COR-L47 (cell line): ENCODE measurements around the gene UBA6.
"Not testable (repeated sequence)": the region's sequence is repeated elsewhere in the genome, so short reads cannot be mapped to it uniquely, and the experiment has no call there.

ENCODE experiments used
- DNase-seq: peaks from one replicate; lab custom pipeline; 2025; lab: John Stamatoyannopoulos, UW

UBA6 gene

DNA sequence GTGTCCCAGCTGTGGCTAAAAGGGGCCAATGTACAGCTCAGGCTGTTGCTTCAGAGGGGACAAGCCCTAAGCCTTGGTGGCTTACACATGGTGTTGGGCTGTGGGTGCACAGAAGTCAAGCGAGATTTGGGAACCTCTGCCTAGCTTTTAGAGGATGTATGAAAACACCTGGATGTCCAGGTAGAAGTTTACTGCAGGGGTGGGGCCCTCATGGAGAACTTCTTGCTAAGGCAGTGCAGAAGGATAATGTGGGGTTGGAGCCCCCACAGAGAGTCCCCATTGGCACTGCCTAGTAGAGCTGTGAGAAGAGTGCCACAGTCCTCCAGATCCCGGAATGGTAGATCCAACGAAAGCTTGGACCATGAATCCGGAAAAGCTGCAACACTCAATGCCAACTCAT lies 40.5 kb downstream of the UBA6 start:
- DNase-seq, result no peak

DNA sequence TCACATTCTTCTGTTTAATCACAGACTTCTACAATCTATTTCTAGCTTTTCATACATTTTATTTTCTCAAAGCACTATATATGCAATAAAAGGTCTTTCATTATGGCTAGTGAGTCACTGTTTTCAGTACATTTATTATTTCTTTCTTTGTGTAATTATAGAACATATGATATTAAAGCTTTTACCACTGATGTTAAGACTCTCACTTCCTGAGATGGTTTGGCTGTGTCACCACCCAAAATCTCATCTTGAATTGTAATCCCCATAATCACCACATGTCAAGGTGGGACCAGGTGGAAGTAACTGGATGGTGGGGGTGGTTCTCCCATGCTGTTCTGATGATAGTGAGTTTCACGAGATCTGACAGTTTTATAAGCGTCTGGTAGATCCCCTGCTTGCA lies 41.9 kb downstream of the UBA6 start:
- no peak for DNase-seq

DNA sequence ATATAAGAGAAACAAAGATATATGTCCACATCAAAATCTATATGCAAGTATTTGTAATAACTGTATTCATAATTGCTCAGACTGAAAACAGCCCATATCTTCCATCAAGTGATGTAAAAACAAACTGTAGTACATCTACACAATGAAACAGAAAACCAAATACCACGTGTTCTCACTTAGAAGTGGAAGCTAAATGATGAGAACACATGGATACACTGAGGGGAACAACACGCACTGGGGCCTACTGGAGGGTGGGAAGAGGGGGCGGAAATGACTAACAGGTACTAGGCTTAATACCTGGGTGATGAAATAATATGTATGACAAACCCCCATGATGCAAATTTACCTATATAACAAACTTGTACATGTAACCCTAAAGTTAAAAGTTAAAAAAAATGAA lies 42.7 kb downstream of the UBA6 start:
- no peak for DNase-seq

DNA sequence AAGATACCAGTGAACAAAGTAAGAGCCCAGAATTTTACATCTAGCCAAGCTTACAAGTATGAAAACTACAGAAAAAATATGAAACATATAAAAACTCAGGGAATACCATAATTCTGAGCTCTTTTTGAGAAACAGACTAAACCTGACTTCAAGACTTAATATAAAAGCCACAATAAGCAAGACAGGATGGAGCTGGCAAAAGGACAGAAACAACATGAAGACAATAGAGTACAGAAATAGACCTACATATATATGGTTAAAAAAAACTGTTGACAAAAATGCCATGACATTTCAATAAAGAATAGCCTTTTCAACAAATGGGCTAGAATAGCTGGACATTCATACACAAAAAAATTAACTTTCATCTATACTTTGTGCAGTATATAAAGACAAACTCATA lies 49.4 kb downstream of the UBA6 start:
- DNase-seq, result no peak

DNA sequence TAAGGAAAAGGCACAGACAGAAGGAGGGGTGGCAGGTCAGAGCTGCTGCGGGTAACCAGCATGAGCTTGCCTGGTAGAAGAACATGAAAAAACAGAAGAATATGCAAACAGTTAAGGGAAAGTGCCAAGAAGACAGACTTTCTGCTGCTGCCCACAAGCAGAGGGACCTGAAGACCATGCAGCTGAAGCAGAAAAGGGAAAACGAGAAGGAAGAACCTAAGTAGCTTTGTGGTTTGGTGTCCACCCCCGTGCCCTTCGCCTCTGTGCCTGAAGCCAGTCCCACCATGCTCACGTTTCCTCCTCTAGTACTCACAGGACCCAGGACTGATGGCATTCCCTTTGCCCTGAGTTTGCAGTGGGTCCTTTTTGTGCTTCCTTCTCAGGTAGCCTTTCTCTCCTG lies 62.8 kb downstream of the UBA6 start:
- DNase-seq, result no peak

DNA sequence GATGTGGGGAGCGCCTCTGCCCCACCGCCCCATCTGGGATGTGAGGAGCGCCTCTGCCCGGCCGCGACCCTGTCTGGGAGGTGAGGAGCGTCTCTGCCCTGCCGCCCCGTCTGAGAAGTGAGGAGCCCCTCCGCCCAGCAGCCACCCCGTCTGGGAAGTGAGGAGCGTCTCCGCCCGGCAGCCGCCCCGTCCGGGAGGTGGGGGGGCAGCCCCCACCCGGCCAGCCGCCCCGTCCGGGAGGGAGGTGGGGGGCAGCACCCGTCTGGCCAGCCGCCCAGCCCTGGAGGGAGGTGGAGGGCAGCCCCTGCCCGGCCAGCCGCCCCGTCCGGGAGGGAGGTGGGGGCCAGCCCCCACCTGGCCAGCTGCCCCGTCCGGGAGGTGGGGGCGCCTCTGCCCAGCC lies 64.0 kb downstream of the UBA6 start:
- DNase-seq, result not testable (repeated sequence)

DNA sequence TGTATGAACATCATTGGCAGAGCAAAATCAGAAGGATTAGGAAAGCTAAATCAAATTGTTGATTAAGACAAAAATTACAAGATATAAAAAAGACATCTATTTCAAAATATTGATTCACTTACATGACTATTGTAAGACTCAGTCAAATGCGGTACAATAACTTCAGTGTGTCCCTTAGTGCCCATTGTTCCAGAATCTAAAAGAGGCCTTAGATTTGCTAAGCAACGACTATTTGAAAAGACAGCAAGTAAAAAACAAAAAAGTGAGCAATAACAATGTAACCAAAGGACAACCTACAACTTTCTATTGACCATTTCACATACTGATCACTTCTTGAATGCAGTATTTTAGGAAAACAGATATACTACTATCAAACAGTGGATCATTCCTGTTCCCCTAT lies 65.6 kb downstream of the UBA6 start:
- DNase-seq, result no peak

DNA sequence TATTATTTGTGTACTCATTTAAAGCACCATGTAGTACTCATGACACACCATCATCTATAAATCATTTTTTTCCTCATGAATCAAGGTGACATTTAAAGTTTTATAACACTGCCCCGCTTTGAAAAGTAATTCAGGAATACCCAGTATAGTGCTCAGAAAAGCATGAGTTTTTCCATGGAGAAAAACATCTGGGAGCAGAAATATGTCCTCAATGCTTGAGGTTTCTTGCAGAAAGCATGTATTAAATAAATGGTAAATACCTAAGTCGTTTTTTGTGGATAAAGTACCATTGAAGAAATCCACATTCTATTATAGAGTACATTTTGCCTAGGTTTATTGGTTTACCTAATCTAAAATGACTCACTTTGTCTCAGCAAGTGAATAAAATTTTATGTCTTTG lies 66.2 kb downstream of the UBA6 start:
- DNase-seq, result no peak

DNA sequence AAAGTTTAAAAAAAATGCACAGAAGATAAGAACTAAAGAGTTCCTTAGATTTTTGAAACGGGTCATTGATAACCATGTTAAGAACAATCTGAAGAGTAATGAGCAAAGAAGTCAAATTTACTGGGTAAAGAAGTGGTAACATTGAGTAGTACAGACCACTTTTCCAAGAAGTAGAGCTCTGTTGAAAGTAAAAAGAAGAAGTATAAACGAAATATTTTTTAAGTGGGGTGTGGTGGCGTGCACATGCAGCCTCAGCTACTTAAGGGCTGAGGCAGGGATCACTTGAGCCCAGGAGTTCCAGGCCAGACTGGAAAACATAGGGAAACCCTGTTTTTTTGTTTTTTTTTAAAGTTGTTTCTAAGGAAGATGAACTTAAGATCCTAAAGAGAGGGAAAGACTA lies 68.5 kb downstream of the UBA6 start:
- no peak for DNase-seq

DNA sequence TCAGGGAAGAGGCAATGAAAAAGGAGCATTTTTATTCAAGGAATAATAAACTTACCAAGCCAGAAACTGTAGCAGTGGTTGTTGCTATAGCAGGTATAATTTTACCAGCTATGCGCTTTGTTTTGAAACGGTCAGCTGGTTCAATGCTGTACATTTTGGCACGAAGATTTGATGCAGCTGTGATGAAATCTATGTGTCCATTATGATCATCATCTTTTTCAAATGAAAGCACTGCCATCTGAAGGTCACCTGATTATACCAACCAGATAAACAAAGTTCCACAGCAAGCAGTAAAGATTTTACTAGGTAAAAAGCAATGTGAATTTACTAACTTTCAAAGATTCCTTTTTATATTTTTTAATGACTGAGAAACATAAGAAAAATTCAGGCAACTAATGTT lies 76.0 kb downstream of the UBA6 start:
- no peak for DNase-seq

DNA sequence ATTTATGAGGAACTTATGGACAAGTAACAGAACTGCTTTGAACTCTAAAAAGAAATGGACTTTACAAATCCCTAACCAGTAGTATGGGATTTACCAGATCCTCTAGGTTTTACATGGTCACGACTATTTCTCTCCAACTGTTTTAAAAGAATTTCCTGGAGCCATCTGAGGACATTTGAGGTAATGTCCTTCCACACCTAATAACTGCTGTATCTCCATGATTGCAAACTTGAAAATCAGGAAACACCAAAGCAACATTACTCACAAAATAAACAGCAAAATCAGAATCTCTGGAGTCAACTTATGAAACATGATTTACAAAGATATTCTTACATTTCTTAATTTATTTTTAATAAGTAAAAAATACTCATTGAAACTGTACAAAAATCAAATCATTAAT lies 84.5 kb downstream of the UBA6 start:
- DNase-seq, result no peak

DNA sequence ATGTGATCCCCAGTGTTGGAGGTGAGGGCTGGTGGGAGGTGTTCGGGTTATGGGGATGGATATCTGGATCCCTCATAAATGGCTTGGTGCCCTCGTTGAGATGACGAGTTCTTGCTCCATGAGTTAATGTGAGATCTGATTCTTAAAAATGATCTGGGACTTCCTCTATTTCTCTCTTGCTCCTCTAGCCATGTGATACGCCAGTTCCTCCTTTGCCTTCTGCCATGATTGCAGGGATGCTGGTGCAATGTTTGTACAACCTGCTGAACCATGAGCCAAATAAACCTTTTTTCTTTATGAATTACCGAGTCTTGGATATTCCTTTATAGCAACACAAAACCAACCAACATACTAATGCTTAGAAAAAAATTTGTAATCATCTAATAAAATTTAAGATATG lies 85.8 kb downstream of the UBA6 start:
- no peak for DNase-seq

DNA sequence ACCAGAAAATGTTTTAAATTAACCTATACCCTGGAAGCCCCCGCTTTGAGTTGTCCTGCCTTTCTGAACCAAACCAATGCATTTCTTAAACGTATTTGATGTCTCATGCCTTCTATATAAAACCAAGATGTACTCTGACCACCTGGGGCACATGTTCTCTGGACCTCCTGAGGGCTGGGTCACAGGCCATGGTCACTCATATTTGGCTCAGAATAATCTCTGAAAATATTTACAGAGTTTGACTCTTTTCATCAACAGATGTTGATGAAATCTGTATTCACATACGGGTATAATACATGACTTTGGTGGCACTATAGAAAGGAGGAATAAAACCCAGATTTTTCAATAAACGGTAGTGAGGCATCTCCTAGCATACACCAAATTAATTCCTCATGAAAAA lies 86.8 kb downstream of the UBA6 start:
- DNase-seq, result no peak

DNA sequence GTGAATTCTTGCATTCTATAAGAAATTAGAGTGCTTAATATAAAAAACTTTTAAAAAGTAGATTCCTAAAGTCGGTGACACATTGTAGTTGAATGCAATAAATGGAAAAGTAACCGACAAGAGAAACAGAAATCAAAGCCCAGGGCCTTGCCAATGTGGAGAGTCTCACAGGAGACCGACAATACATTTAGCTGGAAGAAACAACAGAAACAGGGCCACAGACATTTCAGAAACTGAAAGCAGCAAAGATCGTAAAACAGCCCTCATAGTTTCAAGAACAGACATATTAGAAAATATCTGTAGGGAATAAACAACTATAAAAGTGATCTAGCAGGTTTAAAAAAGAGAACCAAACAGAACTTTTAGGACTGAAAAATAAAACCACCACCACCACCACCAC lies 92.9 kb downstream of the UBA6 start:
- DNase-seq, result no peak

DNA sequence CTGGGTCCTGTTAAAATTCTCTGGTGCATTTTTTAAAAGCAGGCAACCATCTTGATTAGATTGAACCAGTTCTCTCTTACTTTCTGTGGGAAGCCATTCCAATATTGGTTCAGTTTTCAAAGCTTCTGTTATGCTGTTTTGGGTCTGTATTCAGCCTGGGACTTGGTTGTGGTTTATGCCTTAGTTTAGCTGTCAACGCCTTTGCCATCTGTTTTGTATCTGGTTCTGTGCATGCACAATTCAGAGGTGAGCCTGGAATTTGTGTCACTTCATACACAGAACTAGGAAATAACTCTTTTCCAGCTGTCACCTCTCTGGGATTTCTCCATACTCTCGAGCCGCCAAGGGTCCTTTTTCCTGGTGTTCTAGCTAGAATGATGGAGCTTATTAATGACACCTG lies 96.2 kb downstream of the UBA6 start:
- no peak for DNase-seq

DNA sequence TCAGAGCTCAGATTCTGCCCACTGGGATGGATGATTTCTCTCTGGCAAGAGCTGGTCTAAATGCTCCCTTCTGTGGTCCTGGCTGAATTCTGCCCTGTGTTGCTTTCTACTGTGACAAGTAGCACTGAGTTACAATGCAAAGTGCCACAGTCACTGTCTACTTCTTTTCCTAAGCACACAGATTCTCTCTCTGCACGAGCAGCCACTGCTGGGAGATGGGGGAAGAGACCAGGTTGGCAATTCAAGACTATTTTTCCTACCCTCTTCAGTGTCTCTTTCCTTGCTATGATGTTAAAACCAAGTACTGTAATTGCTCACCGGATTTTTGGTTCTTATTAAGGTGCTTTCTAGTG lies 97.0 kb downstream of the UBA6 start:
- DNase-seq, result no peak

DNA sequence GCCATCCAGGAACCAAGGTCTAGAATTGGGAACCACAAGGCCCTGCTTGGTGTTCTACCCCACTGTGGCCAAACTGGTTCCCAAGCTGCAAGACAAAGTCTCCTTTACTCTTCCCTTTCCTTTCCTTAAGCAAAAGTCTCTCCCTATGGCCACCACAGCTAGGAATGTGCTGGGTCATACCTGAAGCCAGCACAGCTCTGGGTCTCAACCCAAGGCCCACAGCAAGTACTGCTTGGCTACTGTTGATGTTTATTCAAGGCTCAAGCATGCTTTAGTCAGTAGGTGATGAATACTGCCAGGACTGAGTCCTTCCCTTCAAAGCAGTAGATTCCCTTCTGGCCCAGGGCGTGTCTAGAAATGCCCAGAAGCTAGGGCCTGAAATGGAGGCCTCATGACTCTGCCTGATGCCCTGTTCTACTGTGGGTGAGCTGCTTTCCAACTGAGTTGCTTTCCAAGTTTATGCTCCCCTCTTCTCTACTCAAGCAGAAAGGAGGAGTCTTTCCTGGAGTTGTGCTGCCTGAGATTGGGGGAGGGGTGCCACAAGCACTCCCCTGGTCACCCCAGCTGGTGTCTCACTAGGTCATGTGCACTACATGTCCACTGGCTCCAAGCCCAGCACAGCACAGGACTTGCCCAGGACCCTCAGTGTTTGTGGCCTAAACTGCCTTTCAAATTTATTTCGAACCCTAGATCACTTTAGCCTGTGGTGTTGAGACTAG lies 97.5 kb downstream of the UBA6 start:
- DNase-seq, result no peak

DNA sequence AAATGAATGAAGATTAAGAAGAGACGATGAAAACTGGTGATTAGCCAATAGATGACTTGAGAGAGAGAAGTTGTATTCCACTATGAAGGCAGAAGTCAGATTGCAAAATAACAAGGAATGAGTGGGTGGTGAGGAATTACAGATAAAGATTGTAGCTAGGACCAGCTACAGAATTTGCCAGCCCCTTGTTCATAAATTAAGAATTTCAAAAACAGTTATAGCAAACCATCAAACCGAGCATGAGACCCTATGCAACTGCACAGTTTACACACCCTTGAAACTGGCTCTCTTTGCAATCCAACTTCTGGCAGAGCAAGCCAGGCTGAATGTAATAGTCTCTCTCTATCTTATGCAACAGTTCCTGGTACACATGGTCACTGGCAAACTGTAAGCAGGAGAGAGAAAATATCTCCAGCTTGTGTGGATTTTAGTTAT lies 107.2 kb downstream of the UBA6 start:
- DNase-seq, result no peak

DNA sequence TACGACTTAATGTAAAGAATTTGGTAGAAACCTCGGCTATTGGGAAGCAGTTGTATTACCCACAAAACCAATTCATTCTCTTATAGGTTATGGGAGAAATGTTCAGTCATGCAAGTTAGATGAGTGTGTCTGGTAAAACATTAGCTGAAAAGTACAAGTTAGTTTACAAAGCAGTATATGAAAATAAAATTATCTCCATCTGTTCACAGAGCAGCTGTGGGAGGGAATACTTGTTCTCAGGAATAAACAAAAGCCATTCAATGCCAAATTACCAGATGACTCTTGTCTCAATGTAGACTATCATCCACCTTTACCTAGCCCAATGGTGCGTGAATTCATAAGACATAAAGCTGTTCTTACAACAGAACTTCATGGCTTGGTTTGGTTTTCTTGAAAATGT lies 113.8 kb downstream of the UBA6 start:
- no peak for DNase-seq

DNA sequence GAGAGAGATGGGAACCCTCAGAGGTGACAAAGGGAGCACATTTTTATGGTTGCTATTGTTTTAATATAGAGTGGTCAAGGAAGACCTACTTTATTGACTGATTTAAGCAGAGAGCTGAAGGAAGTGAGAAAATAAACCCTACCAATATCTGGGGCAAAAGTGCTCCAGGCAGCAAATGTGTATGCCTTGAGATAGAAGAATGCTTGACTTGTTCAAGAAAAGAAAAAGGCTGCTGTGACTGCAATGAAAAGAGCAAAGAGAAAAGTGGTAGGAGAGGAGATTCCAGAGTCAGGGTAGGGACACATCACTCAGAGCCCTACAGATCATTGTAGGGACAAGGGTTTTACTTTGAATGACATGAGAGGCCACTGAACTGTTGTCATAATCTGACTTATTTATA lies 116.5 kb downstream of the UBA6 start:
- no peak for DNase-seq

DNA sequence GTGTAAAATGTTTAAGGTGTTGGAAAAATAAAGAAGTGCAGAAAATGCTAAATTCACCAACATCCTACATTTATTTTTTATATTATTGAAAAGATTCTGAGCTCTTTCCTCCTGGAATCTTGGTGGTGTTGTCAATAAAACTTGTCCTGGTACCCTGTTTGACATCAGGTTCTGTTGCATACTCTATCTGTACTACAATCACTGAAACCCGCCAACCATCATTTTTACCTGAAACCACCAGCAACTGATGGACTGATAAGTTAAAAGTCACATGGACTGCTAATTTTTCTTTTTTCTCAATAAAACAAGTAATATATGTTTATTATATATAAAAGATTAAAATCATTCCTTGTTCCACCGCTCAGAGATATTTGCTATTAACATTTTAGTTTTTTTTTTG lies 119.0 kb downstream of the UBA6 start:
- DNase-seq, result no peak

DNA sequence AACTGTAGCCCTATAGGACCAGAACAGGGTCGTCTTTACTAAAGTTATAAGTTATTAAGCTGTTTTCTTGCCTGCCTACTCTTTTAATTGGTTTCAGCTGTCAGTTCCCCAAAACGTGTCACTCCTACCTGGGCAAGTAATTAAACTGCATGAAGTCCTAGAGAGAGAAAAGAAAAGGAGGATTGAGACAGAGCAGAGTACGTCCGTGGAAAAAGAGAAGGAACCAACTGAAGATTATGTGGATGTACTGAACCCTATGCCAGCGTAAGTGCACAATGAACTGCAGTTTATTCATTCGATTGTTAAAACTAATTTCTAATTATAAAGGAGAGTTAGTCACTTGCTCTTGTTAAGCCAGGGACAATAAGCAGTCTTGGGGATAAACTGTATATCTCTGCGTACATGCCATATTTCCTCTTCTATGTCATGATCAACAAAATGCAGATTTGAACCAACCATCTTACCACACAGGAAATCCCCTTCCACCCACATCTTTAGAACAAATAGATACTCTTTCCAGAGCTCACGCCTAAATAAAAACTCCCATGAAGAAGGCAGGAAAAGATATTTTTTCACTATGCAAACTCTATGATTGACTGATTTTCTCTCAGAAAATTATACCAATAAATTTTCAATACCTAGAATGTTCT lies 119.6 kb downstream of the UBA6 start:
- no peak for DNase-seq

DNA sequence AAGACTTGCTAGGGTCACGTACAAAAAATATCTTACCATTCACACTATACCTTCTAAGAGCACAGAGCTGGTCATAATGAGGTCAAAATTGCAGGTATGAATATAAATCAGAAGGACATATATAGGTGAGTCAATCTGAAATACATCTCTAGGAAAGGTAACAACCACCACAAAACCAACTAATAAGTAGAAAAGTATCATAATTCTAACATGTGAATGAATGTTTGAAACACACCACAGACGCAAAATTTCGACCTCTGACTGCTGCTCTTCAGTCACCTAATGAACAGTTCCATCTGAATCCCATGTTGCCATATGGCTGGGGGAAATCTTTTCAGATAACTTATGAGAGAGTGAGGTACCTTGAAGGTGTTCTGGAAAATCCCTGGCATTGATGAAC lies 120.4 kb downstream of the UBA6 start:
- DNase-seq, result no peak

DNA sequence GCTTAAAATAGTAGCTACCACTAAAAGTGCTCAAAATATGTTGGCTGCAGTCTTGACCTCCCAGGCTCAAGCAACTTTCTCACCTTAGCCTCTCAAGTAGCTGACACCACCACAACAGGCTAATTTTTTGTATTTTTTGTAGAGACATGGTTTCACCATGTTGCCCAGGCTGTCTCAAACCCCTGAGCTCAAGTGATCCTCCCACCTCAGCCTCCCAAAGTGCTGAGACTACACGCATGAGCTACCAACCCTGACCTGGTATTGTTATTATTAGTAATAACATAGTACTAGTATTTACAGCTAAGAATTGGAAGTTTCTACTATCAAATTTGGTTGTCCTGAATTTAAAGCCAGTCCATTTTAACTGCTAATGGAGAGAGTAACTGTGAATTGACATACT lies 124.4 kb downstream of the UBA6 start:
- no peak for DNase-seq
